Ascending aorta (tissue), 2 donors: Measurements from ENCODE around the gene STK32C. TPM values are rescaled to one million over a fixed set of nuclear protein-coding genes. Genes with fewer than 3 reads are reported as not detected.

ENCODE experiments used
- DNase-seq, 2 donors: peaks; one replicate each; pipeline ENCODE4 v3.0.0-alpha.2; 2019; ENCODE audit warnings: low spot score in 2 of 2
- H3K27ac ChIP-seq, 2 donors: fragments of 200-600 bp; sonication (generic); one replicate each; pipeline ENCODE4 v1.5.1; 2016 to 2017; ENCODE audit warnings: mild to moderate bottlenecking in 1 of 2
- H3K27me3 ChIP-seq: fragments of 200-600 bp; sonication (generic); one replicate; pipeline ENCODE4 v1.5.1; 2017
- H3K36me3 ChIP-seq, 2 donors: fragments of 200-600 bp; sonication (generic); one replicate each; pipeline ENCODE4 v1.5.1; 2016
- H3K4me1 ChIP-seq, 2 donors: fragments of 200-600 bp; sonication (generic); one replicate each; pipeline ENCODE4 v1.5.1; 2016 to 2017; ENCODE audit warnings: mild to moderate bottlenecking in 1 of 2
- H3K4me3 ChIP-seq, 2 donors: fragments of 200-600 bp; sonication (generic); one replicate each; pipeline ENCODE4 v1.5.1; 2016 to 2017; ENCODE audit warnings: mild to moderate bottlenecking in 1 of 2
- H3K9me3 ChIP-seq, 2 donors: fragments of 200-600 bp; sonication (generic); one replicate each; pipeline ENCODE4 v1.5.1; 2016
- intact Hi-C: fragments of 100-400 bp; cut with DNase I; formaldehyde crosslinking; loops from one replicate; pipeline ENCODE4 v1.15.1; 2023
- total RNA-seq: library from RNA; depleted of rRNA; stranded (reverse); fragments of >200 nt; gene quantifications from one replicate; pipeline ENCODE4 v1.1.0, GENCODE V29; 2016
- TF ChIP-seq, protein P1 (sequence below), 3 experiments: fragments of 200-600 bp in 2 of 3; fragments of 450-650 bp in 1 of 3; sonication (generic) in 2 of 3; IDR thresholded peaks; one replicate each; pipeline ENCODE4 v1.5.1; 2016 to 2019; ENCODE audit warnings: antibody characterized with exemption in 3 of 3, mild to moderate bottlenecking in 1 of 3, moderate library complexity in 1 of 3

The STK32C gene
- total RNA-seq, 1 donor from 2014 or later: 16.2 TPM

DNA sequence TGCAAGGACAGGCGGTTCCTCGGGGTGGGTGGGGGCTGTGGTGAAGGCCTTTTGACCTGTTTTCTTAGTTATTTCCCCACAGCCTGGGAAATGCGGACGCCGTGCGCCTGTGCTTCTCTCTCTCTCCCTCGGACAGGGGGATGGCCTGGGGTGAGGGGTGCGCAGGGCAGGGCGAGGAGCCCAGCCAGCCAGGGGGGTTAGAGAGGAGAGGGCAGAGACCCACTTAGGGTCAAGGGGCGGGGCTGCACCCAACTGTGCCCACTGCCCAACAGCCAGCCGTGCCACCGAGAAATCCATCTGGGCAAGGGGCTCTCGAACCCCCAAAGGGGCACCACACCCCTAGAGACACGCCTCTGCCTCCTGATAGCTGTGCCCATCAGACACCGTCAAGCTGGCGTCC is 67.2 kb downstream of the STK32C start:
- Histone ChIP-seq H3K36me3 (no peaks in the 10 kb centered on the region), H3K4me1 (no peaks in the 10 kb centered on the region), H3K4me3 (no peak overlapping the region), H3K27me3 (no peaks in the 10 kb centered on the region), H3K27ac (no peak overlapping the region), H3K9me3 (no peaks in the 10 kb centered on the region)
- intact Hi-C loops: no loop called here
- DNase-seq: no peak
- TF ChIP-seq, protein P1, sequence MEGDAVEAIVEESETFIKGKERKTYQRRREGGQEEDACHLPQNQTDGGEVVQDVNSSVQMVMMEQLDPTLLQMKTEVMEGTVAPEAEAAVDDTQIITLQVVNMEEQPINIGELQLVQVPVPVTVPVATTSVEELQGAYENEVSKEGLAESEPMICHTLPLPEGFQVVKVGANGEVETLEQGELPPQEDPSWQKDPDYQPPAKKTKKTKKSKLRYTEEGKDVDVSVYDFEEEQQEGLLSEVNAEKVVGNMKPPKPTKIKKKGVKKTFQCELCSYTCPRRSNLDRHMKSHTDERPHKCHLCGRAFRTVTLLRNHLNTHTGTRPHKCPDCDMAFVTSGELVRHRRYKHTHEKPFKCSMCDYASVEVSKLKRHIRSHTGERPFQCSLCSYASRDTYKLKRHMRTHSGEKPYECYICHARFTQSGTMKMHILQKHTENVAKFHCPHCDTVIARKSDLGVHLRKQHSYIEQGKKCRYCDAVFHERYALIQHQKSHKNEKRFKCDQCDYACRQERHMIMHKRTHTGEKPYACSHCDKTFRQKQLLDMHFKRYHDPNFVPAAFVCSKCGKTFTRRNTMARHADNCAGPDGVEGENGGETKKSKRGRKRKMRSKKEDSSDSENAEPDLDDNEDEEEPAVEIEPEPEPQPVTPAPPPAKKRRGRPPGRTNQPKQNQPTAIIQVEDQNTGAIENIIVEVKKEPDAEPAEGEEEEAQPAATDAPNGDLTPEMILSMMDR (IDR thresholded peaks at IDR 0.05): no peak

DNA sequence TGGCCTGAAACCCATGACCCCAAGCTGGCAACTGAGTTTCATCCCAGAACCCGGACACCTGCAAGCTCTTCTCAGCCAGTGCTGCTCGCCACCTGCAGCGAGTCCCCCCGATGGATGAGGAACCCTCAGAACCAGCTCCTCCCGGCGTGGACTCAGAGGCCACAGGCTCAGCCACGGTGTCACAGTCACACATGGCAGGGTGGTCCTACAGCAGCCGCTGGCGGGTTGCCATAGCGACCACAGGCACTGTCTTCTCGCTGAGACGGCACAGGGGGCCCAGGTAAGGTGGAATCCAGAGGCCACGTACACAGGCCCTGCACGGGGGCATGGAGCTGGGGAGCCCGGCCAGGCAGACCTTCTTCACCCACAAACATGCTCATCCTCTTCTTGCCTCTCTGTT is 67.6 kb downstream of the STK32C start:
- intact Hi-C loops: no loop called here

DNA sequence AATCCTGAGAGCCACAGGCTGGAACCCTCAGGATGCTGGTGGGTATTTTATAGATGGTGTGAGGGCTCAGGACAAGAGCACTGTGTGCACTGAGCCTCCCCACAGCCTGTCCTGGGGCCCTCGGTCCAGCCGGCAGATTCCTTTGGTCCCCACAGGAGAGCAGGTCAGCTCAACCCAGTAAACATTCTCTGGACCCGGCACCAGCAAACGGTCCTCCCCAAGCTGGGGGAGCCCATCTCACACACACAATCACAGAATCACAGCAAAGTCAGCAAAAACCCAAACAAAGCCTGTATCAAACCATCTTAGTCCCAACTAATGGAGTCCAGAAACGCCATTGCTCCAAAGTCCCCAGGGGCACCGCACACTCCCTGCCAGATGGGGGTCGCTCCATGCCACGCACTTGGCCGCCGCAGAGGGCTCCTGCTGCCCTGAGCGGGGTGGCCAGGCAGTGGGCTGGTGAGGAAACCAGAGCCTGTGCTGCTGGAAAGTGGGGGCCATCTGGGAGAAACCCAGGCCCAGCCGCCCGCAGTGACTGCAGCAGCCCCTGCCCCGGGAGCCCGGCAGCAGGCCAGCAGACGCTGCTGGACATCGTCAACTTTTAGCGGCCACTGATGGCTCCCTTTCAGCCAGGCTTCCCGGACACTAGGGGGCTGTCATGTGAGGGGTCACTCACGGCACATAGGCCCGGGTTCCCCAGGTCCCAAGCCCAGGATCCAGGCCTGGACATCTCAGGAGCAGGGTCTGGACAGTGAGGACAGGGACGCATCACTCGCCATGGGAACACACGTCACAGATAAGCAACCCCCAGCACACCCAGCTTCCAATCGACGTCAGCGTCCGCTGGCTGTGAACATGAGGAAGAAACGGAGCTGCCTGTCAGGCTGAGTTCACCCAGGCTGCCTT is 68.4 kb downstream of the STK32C start:
- no peaks in the 10 kb centered on the region for H3K27me3 ChIP-seq
- intact Hi-C loops: no loop called here
- no peaks in the 10 kb centered on the region for H3K4me1 ChIP-seq
- TF ChIP-seq, protein P1 (IDR thresholded peaks at IDR 0.05): no peak
- no peak for DNase-seq
- H3K36me3 ChIP-seq: no peaks in the 10 kb centered on the region
- H3K9me3 ChIP-seq: no peaks in the 10 kb centered on the region
- H3K4me3 ChIP-seq: no peak overlapping the region
- no peak overlapping the region for H3K27ac ChIP-seq

More for the DNA sequence above, 67.6 kb downstream of the STK32C start:
- no peak overlapping the region for H3K4me3 ChIP-seq
- no peaks in the 10 kb centered on the region for H3K27me3 ChIP-seq
- no peak for DNase-seq
- H3K27ac ChIP-seq: no peak overlapping the region
- H3K9me3 ChIP-seq: no peaks in the 10 kb centered on the region
- no peaks in the 10 kb centered on the region for H3K36me3 ChIP-seq
- TF ChIP-seq, protein P1 (IDR thresholded peaks at IDR 0.05): no peak
- no peaks in the 10 kb centered on the region for H3K4me1 ChIP-seq

DNA sequence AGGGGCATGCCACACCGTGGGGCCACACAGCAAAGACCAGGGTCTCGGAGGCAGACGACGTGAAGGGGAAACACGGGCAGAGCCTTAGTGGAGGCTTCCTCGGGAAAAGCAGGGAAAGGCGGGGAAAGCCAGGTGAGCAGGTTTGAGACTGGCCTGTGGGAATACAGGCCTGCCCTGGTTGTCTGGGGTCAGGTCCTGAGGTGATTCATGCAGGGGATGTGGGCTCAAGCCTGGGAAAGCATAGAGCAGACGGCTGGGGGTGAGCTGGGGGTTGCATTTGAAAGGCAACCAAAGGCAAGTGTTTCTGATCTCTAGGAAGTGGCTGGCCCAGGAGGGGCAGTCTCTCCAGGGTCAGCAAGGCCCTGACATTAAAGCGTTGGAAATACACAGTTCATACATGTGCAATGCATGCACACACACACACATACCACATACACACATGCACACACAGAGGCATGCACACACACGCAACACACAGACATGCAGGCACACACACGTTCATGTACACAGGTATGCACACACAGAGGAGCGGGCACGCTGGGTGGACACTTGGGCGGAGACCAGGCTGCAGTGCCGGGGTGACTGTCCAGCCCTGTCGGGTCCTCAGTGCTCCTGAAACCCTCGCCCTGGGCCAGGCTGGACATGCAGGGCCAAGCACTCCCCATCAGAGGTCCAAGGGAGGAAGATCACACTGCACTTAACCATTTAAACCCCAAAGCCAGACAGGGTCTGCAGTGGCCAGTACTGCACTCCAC is 69.2 kb downstream of the STK32C start:
- Histone ChIP-seq H3K4me3 (no peak overlapping the region), H3K27ac (no peak overlapping the region), H3K27me3 (no peaks in the 10 kb centered on the region), H3K36me3 (no peaks in the 10 kb centered on the region), H3K4me1 (no peaks in the 10 kb centered on the region), H3K9me3 (no peaks in the 10 kb centered on the region)
- DNase-seq: no peak
- intact Hi-C loops: no loop called here
- TF ChIP-seq, protein P1 (IDR thresholded peaks at IDR 0.05): no peak

DNA sequence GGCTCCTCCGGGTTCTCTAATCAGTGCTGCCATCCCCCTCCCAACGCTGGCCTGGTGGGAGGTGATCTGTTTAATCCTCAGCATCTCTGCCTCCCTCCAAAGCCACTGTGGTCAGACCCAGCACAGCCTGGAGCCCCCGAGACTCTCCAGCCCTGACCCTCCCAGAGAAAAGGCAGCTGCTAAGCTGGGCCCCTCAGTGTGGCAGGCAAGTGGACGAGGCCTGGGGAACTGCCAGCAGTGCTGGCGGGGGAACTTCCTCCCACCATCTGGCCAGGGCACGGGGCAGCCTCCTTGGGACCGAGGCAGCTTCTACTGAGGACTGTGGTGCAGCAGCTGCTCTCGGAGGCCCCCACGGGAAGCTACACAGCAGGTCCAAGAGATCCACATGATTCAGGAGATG is 69.9 kb downstream of the STK32C start:
- TF ChIP-seq, protein P1 (IDR thresholded peaks at IDR 0.05): no peak
- DNase-seq: no peak
- Histone ChIP-seq H3K4me3 (no peak overlapping the region), H3K9me3 (no peaks in the 10 kb centered on the region), H3K27ac (no peak overlapping the region), H3K27me3 (no peaks in the 10 kb centered on the region), H3K4me1 (no peaks in the 10 kb centered on the region), H3K36me3 (no peaks in the 10 kb centered on the region)
- intact Hi-C loops: no loop called here
